NOMO-1 treated with dmso at 0.1 percent for 144 hours (cell line): ENCODE measurements around the gene NTN1.

Experiments used
- DNase-seq: peaks from one replicate; lab custom pipeline; 2025; ENCODE audit not compliant: unreplicated experiment; lab: John Stamatoyannopoulos, UW

The NTN1 gene

GRCh38 chr17:9120471-9120870, 99.2 kb downstream of the NTN1 start:
- no peak for DNase-seq

- DNase-seq: no peak
Measured at GRCh38 chr17:9121186-9121820, 100.0 kb downstream of the NTN1 start.

GRCh38 chr17:9123594-9124553, 102.6 kb downstream of the NTN1 start:
- no peak for DNase-seq

- DNase-seq: no peak
Measured at GRCh38 chr17:9124554-9124935, 103.2 kb downstream of the NTN1 start.

- DNase-seq: no peak
Measured at GRCh38 chr17:9125722-9126121, 104.4 kb downstream of the NTN1 start.

GRCh38 chr17:9127340-9127739, 106.0 kb downstream of the NTN1 start:
- no peak for DNase-seq

- DNase-seq: no peak
Measured at GRCh38 chr17:9131371-9131770, 110.1 kb downstream of the NTN1 start.

GRCh38 chr17:9132291-9132690, 111.0 kb downstream of the NTN1 start:
- no peak for DNase-seq

GRCh38 chr17:9132944-9133610, 111.8 kb downstream of the NTN1 start:
- DNase-seq: no peak

GRCh38 chr17:9138161-9138717, 116.9 kb downstream of the NTN1 start:
- DNase-seq: no peak

- no peak for DNase-seq
Measured at GRCh38 chr17:9139695-9140094, 118.4 kb downstream of the NTN1 start.

- no peak for DNase-seq
Measured at GRCh38 chr17:9140550-9141424, 119.5 kb downstream of the NTN1 start.

GRCh38 chr17:9141425-9141753, 120.1 kb downstream of the NTN1 start:
- no peak for DNase-seq

- no peak for DNase-seq
Measured at GRCh38 chr17:9142772-9143494, 121.6 kb downstream of the NTN1 start.

GRCh38 chr17:9144502-9145249, 123.4 kb downstream of the NTN1 start:
- no peak for DNase-seq

- no peak for DNase-seq
Measured at GRCh38 chr17:9146064-9146463, 124.8 kb downstream of the NTN1 start.

GRCh38 chr17:9148905-9149525, 127.7 kb downstream of the NTN1 start:
- no peak for DNase-seq

GRCh38 chr17:9150446-9151090, 129.3 kb downstream of the NTN1 start:
- DNase-seq: no peak
